HuH-7 (cell line): ENCODE results near the gene NPRL2.

ENCODE experiments used
- DNase-seq: peaks from one replicate; pipeline ENCODE4 v3.0.0; 2011; ENCODE audit warnings: low spot score

NPRL2 gene

GRCh38 chr3:50373146-50374051 is 22.8 kb upstream of the NPRL2 start:
- DNase-seq: no peak

GRCh38 chr3:50372349-50372748 is 21.8 kb upstream of the NPRL2 start:
- peak; percentile 45 for DNase-seq

GRCh38 chr3:50371133-50371685 is 20.6 kb upstream of the NPRL2 start:
- DNase-seq: no peak

- peak; percentile 55 for DNase-seq
Observed at GRCh38 chr3:50370594-50370993, 20.0 kb upstream of the NPRL2 start.

GRCh38 chr3:50369012-50369670 is 18.6 kb upstream of the NPRL2 start:
- no peak for DNase-seq

- no peak for DNase-seq
Observed at GRCh38 chr3:50365842-50366220, 15.3 kb upstream of the NPRL2 start.

- DNase-seq: peak; percentile 85
Observed at GRCh38 chr3:50365080-50365841, 14.7 kb upstream of the NPRL2 start.

GRCh38 chr3:50364573-50365079 is 14.1 kb upstream of the NPRL2 start:
- no peak for DNase-seq

- no peak for DNase-seq
Observed at GRCh38 chr3:50359760-50360110, 9.2 kb upstream of the NPRL2 start.

- DNase-seq: peak; percentile 98
Observed at GRCh38 chr3:50358911-50359759, 8.6 kb upstream of the NPRL2 start, which contains the start of gene TMEM115. Gene TMEM115 (minus strand): TSS chr3:50359521. CDS start chr3:50359063, 458 bp downstream.

- DNase-seq: no peak
Observed at GRCh38 chr3:50358355-50358910, 7.9 kb upstream of the NPRL2 start.

GRCh38 chr3:50357481-50357880 is 6.9 kb upstream of the NPRL2 start:
- no peak for DNase-seq

- DNase-seq: no peak
Observed at GRCh38 chr3:50356553-50356952, 6.0 kb upstream of the NPRL2 start.

- DNase-seq: no peak
Observed at GRCh38 chr3:50355829-50356552, 5.4 kb upstream of the NPRL2 start.

GRCh38 chr3:50354850-50355249 is 4.3 kb upstream of the NPRL2 start:
- DNase-seq: no peak

- DNase-seq: no peak
Observed at GRCh38 chr3:50354186-50354764, 3.7 kb upstream of the NPRL2 start.

- DNase-seq: no peak
Observed at GRCh38 chr3:50353245-50354004, 2.9 kb upstream of the NPRL2 start.

- DNase-seq: no peak
Observed at GRCh38 chr3:50352781-50353180, 2.2 kb upstream of the NPRL2 start.

GRCh38 chr3:50351323-50351697 is 735 bp upstream of the NPRL2 start:
- no peak for DNase-seq
